ENCODE results near the gene SEMA7A.

- TF ChIP-seq CTCF (IDR thresholded peaks at IDR 0.05; ENCODE audit: low read length) (no peak), EZH2 (IDR thresholded peaks at IDR 0.05; ENCODE audit: borderline replicate concordance, low read length) (no peak)
Measured at GRCh38 chr15:74376226-74376625, 57.5 kb downstream of the SEMA7A start.
